Left ventricle myocardium superior (tissue), 1 donor: Measurements from ENCODE around the gene ARHGEF3. TPM values are rescaled to one million over a fixed set of nuclear protein-coding genes. Genes with fewer than 3 reads are reported as not detected.

ENCODE experiments used
- ATAC-seq: fragments of 200-7000 bp; cut with Tn5 transposase; one replicate; pipeline ENCODE4 v1.9.1; 2020; ENCODE audit warnings: mild to moderate bottlenecking, moderate library complexity
- DNase-seq: peaks from one replicate; pipeline ENCODE4 v3.0.0-alpha.2; 2020
- intact Hi-C: fragments of 100-400 bp; cut with micrococcal nuclease; formaldehyde crosslinking; loops from one replicate; pipeline ENCODE4 v1.11.0; 2022
- long read RNA-seq: library from polyadenylated mRNA; unstranded; transcript quantifications from one replicate; pipeline ENCODE4 v2.0.0, GENCODE V29; 2021
- total RNA-seq: library from RNA; stranded (reverse); fragmentation: NEBNext Ultra II Directional; extraction: Animal tissue kit (Norgen Biotek cat#: 25700); gene quantifications from one replicate; pipeline ENCODE4 v1.2.1, GENCODE V29; 2021
- donor health status: DM: no; HTN: yes; CAD: no; lungs with severe emphysema.

Gene ARHGEF3, protein sequence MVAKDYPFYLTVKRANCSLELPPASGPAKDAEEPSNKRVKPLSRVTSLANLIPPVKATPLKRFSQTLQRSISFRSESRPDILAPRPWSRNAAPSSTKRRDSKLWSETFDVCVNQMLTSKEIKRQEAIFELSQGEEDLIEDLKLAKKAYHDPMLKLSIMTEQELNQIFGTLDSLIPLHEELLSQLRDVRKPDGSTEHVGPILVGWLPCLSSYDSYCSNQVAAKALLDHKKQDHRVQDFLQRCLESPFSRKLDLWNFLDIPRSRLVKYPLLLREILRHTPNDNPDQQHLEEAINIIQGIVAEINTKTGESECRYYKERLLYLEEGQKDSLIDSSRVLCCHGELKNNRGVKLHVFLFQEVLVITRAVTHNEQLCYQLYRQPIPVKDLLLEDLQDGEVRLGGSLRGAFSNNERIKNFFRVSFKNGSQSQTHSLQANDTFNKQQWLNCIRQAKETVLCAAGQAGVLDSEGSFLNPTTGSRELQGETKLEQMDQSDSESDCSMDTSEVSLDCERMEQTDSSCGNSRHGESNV
- 17.6 TPM for total RNA-seq
- long read RNA-seq, transcript ARHGEF3-201 (10 exons, 3,602 nt), result major isoform, 9 of 26 reads
- long read RNA-seq, partial matches to known transcripts, result 8 of 26 reads
- long read RNA-seq, other reads (novel, unspliced or antisense), result 8 of 26 reads

DNA sequence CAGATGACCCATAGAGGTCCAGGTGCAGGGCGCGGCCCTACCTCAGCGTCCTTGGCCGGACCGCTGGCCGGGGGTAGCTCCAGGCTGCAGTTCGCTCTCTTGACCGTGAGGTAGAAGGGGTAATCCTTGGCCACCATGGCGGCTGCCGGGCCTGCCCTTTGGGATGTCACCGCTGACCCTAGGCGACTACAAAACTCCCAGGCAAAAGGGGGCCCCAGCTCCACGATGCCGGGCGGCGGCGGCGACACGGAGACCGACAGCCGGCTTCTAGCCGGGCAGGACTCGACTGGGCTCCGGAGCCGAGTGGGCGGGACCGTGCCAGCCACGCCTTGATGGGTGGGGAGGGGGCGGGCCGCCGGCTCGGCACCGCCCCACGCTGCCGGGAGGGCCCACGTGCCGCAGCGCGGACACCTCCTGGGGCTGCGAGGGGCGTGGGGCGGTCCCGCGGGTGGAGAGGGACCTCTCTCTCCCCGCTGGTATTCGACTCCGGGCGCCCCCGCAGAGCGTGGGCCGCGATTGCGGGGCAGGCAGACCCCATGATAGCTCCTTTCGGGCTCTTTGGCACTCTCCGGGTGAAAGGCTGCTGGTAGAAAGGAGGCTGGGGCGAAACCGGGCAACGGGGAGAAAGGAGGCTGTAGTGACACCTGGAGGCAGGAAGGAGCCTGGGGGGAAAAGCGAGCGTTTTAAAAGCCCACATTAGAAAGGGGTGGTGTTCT is at the start of gene ARHGEF3:
Gene ARHGEF3, minus strand, starts transcription at position 288 of the 716 bp plus-strand sequence. Its CDS starts 151 bp downstream, at position 137.
- peak; percentile 93 for DNase-seq
- intact Hi-C loops, result loop anchor here (10.0 kb wide), 1 partner anchor 183 kb away; no protein-coding TSS in a partner anchor
- peak; percentile 96 for ATAC-seq

DNA sequence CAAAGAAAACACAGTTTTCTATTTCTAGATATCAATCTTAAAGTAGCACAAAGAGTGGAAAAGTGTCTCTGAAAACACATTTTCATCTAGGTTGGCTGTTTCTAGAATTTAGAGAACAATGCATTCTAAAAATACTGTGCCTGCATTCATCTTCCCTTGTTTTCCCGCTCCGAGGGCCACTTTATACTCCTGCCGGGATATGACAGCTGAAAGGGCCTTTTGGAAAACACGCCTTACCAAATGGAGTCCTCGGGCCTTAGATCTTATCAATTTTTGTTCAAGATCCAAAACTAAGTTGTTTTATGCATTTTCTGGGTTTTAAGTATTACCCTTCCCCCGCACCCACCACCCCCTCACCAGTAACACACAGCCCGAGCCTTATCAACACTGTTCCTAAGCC is 47.9 kb upstream of the ARHGEF3 start:
- ATAC-seq (no peak), DNase-seq (no peak)
- intact Hi-C loops, result no loop called here

DNA sequence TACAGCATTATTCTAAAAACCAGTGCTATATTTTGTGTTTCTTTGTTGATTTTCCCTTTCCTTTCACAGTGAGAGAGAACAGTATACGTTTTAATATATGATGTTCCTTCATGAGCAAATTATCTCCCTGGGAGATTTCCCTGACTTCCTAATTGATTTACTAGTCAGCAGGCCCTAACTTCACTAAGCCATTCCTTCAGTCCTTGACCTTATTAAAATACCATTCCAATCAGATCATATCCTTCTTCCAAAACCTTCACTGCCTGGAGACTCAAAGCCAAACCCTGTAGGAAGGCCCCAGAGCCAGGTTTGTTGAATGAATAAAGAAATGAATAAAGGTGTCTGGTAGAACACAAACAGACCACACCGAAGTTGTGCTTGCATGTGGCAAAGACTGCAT is 43.8 kb upstream of the ARHGEF3 start:
- DNase-seq, result no peak
- intact Hi-C loops, result no loop called here
- no peak for ATAC-seq

DNA sequence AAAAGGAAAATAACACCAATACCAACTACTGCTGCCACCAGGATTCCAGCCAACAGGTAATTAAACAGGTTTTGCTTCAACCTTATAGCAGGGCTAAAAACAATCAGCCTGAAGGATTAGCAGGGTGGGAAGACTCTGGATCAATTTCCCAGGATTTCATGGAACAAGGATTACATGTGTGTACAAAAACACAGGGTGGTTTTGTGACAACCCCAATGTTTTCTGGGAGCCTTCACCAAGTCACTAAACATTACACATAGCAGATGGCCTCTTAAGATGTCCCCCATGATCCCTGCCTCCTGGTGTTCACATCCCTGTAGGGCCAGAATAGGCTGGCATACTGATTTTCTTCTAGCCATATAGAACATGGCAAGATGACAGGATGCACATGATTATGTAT is 42.8 kb upstream of the ARHGEF3 start:
- DNase-seq (no peak), ATAC-seq (no peak)
- intact Hi-C loops, result no loop called here

DNA sequence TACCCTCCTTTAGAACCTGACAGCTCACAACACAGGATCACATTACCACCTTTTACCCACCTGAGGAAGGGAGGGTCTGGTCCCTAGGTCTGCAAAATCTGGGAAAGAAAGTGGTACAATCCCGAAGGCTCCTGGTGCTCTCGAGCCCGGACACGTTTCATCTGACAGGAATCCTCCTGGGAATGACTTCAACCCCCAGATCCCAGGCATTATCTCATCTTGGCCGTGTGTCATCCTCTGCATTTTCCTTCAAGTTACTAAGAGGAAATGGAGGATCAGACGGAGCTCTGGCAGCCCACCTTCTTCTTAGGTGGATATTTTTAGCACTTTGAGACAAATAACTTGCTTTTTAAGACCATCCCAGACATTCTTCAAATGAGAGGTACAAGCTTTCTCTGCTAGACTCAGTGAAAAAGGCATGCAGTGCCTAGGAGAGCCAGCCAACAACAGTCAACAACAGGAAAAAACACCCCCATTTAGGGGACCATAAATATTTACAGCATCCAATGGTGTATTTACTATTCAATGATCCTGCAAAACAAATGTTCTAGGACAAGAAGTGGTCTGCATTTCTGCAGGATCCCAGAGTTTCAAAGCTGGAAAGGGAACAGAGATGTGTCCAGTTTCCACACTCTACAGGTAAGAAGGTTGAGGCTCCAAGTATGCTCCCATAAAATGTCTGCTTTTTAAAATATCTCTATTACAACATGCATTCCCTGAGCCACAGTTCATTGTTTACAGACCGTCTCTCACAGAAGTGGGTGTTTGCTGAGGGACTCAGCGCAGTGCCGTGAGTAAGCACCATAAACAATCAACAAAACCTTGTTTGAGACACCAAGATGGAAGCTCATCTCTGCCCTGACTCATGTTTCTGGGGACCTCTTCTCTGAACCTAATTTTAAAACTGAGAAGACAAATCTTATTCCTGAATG is 38.3 kb upstream of the ARHGEF3 start:
- DNase-seq, result no peak
- intact Hi-C loops, result no loop called here

DNA sequence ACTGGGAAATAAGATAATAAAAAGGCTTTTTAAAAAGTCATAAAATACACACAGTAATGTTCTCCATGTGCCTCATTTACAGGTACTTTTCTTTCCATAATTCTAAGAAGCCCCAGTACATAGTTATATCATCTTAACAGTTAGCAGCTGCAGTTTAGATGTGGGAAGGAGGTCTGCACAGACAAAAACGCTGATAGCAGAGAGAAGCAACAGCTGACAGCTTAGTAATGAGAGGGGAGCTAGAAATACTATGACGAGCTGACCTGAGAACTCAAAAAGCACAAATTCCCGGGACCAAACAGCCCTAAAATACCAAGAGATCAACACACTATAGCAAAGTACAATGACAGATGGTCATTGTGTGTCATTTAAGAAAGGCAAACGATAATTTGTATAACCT is 36.7 kb upstream of the ARHGEF3 start:
- intact Hi-C loops, result no loop called here

More for the DNA sequence above, 38.3 kb upstream of the ARHGEF3 start:
- no peak for ATAC-seq

DNA sequence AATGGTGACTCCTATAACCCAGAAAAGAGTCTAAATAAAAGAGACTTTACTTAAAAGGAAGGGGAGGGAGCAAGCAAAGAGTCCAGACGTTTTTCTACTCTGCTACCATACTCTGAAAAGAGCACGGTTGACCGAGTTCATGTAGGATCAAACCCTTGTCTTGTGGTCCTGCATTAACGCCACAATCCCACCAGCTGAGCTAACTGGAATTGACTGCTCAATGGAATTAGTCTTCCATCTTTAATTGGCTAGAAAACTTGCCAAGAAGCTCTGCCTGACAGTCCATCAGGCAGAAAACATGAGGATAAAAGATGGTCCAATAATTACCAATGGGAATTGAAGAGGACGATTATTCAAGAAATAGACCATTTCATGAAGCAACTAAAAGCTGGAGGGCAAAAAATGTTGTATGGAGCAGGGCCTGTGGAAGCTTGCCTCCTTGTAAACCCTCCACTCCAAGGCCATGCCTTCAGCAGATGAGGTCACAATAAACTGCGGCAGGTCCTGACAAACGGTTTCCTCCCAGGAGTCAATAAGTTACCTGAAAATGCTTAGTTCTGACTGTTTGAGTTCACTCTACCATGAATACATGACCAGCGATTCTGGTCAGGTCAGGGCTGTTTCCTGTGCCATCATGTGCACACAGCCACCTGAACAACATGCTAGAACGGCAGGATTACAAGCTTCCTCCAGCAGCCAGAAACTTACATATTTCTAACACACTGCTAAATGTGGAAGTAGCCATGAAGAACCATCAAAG is 35.6 kb upstream of the ARHGEF3 start:
- intact Hi-C loops, result no loop called here
- ATAC-seq, result no peak

More for the DNA sequence above, 36.7 kb upstream of the ARHGEF3 start:
- no peak for ATAC-seq
- DNase-seq, result no peak

DNA sequence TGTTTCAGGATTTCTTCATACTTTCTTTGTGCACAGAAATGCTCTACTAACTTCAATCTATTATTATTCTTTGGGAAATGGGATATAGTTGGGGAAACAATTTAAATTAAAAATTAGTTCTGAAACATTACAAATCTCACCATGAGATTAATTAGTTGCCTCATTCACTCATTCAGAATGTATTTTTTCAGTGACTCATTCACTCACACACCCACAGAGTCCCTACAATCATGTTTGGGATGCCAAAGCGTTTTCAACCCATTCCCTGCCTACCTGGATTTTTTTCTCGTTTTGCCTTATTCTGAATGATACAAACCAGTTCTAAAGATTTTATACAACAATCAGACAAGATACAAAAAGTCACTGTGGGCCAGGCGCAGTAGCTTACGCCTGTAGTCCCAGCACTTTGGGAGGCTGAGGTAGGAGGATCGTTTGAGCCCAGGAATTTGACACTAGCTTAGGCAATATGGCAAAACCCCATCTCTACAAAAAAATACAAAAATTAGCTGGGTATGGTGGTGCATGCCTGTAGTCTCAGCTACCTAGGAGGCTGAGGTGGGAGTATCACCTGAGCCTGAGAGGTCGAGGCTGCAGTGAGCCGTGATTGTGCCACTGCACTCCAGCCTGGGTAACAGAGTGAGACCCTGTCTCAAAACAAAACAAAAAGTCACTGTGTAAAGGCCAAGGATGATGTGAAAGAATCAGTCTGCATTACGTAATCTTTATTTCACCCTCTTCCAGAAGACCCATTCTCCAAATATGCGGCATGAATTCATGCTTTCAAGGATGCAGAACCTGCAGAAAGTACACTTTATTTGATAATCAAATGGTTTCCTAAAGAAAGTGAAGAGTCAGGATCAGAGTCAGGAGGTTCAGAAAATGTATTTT is 34.8 kb upstream of the ARHGEF3 start:
- intact Hi-C loops, result no loop called here

More for the DNA sequence above, 35.6 kb upstream of the ARHGEF3 start:
- no peak for DNase-seq

DNA sequence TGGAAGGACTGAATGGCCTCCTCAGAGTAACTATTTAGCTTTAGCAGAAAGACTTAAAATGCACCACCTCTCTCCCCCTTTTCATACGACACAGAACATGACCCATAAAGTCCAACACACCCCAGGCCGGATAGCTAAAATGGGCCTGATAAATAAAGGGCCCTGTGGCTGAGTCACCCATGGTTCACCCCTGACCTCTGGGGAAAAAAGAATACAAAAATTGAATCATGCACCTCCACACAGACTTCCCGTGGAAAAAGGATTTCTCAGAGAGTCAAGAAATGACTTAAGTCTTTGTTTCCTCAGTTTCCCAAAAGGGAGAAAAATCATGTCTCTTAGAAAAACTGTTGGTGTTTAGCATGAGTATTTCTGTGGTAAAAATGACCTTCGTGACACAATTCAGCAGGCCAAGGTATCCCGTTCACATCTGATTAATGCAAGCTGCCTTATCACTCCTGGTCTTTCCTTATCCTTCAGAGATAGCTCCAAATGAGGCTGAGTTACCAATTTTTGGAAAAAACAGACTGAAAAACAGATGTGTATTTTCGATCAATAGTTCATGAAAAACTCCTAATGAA is 34.0 kb upstream of the ARHGEF3 start:
- DNase-seq, result no peak
- ATAC-seq, result no peak

More for the DNA sequence above, 34.8 kb upstream of the ARHGEF3 start:
- ATAC-seq, result no peak
- DNase-seq, result no peak

DNA sequence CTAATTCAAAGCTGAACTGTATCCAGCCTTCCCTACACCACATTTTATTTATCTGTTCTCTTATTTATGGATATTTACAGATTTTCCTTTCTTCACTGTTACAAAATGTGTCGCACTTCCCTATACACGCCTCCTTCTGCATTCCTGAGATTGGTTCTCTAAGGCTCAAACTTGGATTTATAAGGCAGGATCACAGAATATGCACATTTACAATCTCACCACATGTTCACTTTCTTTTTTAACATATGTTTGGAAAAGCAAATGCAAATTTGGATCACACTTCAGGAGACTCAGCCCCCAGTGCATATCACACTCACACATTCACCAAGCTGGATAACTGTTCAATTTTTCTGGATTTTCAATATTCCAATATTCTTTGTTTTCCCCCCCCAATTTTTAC is 31.8 kb upstream of the ARHGEF3 start:
- DNase-seq (no peak), ATAC-seq (no peak)
- intact Hi-C loops, result no loop called here

More for the DNA sequence above, 34.0 kb upstream of the ARHGEF3 start:
- intact Hi-C loops, result no loop called here

DNA sequence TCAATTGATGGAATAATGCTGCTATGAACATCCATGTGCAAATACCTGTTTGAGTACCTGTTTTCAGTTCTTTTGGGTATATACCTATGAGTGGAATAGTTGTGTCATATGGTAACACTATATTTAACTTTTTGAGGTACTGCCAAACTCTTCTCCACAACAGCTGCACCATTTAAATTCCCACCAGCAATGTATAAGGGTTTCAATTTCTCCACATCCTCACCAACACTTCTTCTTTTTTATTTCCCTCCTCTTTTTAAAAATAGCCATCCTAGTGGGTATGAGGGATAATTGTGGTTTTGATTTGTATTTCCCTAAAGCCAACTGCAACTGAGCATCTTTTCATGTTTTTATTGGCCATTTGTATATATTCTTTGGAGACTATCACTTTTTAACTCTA is 31.3 kb upstream of the ARHGEF3 start:
- ATAC-seq (no peak), DNase-seq (no peak)
- intact Hi-C loops, result no loop called here

DNA sequence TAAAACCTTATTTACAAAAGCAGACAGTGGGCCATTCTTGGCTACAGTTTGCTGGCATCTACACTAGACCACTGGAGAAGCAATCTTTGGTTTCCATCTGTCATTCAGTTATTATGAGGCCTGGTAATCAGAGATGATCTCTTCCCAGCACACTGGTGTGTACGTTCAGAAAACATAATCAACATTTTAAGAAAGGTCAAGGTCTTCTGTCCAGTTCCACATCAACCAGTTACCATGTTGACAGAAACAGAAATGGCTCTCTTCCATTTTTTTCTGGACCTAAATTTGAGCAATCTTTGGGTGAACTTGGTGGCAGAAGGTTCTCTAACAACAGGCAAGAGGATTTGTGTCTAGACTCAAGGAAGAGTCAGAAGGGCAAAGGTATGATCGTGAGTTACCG is 29.8 kb upstream of the ARHGEF3 start:
- DNase-seq (no peak), ATAC-seq (no peak)
- intact Hi-C loops, result no loop called here

DNA sequence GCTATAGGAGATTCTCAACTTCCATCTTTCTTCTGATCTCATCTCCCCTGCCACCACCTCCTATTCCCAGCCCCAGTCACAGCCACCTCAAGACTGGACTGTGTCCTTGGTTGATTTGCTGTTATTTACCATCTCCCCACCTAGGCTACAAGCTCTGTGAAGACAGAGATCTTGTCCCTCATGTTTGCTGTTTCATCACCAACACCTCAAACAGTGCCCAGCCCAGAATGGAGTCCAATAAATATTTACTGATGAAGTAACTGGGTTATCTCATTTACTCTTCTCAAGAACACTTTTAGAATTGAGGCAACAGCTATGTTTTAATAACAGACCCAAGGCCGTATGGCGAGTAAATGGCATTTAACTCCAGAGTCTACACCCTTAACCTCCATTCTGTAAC is 29.1 kb upstream of the ARHGEF3 start:
- ATAC-seq, result no peak

DNA sequence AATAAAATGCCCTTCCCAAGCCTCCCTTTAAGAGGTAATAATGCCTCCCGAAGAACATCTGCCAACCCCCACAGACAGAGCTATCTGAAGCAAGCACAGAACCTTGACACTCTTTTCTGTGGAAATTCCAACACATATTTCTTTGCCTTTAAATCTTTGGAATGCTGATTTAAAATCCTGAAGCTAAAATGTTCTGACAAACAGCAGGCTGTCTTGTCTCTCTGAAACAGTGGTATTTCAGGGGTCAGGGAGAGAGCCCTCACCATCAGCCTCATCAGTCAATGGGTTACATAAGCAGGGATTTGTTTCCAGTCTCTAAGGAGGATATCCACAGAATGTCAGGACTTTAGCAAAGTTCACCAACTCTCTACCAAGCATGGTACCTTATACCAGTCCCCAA is 27.8 kb upstream of the ARHGEF3 start:
- DNase-seq, result no peak
- intact Hi-C loops, result no loop called here
- ATAC-seq, result no peak

More for the DNA sequence above, 29.1 kb upstream of the ARHGEF3 start:
- DNase-seq, result no peak
- intact Hi-C loops, result no loop called here

DNA sequence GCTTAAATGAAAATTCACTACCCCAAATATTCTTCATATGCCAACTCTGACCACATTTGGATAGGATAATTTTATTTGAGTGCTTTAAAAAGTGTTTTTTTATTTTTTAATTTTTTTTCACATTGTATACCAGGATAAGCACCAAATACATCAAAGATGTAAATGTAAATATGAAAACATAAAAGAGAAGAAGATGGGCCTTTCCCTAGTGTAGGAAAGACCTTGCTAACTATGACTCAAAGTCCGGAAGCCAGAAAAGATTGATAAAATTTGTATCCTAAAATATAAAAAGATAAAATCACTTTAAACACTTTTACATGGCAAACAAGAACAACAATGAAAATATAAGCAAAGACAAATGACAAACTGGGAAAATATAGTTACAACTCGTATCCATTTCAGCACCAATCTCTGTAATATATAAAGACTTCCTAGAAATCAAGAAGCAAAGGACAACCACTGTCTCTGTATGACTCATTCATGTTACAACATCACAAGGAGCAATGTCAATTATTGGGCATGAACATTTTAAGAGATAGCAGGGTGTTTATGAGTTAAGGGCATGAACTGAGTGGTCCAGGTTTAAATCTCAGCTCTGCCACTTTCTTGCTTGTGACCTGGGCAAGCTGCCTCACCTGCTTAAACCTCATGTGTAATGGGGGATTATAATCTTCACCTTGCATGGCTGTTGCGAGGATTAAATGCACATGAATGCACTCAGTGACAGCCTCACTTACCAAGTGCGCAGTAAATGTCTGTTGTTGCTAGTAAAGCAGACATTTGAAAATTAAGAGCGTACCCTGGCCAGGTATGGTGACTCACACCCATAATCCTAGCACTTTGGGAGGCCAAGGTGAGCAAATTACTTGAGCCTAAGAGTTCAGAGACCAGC is 25.3 kb upstream of the ARHGEF3 start:
- no peak for DNase-seq
- ATAC-seq, result no peak
- intact Hi-C loops, result no loop called here
